HG02763 (cell line): ENCODE data around the gene WDR74.
A peak's percentile ranks its signal among the peaks of the same experiment; 100 is the strongest.
"Not testable (repeated sequence)": the region's sequence is repeated elsewhere in the genome, so short reads cannot be mapped to it uniquely, and the experiment has no call there.

Source experiments
- ATAC-seq: cut with Tn5 transposase; IDR thresholded peaks from one replicate; pipeline ENCODE4 v1.9.1; 2021; ENCODE audit warnings: mild to moderate bottlenecking, moderate library complexity; ENCODE audit not compliant: unreplicated experiment

Gene WDR74

GRCh38 chr11:62842171-62842741 lies 2.9 kb upstream of the WDR74 start:
- ATAC-seq, result no peak

DNA sequence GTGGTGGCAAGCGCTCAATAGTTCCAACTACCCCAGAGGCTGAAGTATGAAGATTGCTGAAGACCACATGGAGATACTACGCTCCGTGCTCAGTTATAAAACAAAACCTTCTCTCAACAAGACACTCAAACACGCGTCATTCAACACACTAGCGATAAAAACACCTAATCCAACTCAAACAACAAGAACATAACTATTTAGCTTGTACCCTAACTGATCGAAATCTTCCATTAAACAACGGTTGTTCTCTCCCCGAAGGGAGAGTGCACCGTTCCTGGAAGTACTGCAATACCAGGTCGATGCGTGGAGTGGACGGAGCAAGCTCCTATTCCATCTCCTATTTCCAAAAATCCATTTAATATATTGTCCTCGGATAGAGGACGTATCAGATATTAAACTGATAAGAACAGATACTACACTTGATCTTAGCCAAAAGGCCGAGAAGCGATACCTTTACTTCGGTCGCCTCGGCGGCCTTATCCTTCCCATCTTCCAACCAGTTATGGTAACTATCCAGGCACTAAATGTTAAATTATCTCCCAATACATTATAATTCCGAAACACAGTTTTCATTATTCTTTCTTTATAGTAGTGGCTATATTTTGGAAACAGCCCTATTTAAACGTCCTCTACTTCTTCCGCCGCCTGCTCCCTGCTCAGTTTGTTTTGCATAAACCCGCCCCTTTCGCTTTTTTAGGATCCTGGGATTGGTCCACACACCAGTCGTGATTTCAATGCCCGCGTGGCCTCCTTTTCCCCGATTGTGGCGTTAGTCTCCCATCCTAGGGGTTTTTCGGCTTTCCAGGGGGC lies 2.2 kb upstream of the WDR74 start:
- ATAC-seq, result peak; percentile 39

- ATAC-seq, result peak; percentile 5
These were observed 1.5 kb upstream of the WDR74 start for GRCh38 chr11:62840721-62841360.

- ATAC-seq, result no peak
These were observed 4.1 kb downstream of the WDR74 start for GRCh38 chr11:62835336-62835735.

DNA sequence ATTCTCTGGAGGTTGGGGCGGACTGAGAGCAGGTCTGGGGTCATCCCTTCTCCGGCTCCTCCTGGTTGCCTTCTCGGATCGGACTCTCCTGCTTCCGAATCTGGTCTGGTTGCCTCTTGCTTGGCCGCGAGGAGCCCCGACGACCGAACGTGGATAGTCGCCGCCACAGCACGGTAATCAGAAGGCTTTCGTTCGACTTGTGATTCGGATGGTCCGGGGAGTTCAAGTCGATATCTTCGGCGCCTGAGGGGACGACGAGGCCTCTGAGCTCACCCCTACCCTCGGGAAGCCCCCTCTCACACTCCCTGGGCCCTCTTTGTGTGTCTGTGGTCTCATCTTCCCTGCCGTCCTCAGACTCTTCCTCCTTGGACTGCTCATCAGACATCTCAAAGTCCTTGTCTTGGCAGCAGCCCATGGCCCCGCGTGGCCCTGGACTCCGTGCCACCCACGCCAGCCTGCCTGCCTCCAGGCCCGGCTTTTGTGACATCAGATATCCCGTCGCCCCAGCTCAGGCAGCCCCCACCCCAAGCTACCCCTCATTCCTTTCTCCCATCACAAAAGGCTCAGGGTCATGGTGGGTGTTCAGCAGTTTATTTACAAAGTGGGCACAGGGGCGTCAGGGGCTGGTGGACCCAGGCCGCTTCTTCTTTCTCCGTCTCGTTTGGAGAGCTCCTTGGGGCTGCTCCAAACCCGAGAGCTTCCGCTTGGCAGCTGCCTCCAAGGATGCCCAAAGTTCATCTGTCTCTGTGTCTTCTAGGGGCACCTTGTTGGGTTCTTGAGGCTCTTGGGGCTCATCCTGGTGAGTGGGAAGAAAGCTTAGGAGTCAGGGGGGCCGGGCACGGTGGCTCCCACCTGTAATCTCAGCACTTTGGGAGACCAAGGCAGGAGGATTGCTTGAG lies 6.8 kb downstream of the WDR74 start, which contains the start of gene TEX54:
Gene TEX54 (minus strand): TSS at position 506 of the 899 bp plus-strand sequence.
- ATAC-seq, result peak; percentile 6

DNA sequence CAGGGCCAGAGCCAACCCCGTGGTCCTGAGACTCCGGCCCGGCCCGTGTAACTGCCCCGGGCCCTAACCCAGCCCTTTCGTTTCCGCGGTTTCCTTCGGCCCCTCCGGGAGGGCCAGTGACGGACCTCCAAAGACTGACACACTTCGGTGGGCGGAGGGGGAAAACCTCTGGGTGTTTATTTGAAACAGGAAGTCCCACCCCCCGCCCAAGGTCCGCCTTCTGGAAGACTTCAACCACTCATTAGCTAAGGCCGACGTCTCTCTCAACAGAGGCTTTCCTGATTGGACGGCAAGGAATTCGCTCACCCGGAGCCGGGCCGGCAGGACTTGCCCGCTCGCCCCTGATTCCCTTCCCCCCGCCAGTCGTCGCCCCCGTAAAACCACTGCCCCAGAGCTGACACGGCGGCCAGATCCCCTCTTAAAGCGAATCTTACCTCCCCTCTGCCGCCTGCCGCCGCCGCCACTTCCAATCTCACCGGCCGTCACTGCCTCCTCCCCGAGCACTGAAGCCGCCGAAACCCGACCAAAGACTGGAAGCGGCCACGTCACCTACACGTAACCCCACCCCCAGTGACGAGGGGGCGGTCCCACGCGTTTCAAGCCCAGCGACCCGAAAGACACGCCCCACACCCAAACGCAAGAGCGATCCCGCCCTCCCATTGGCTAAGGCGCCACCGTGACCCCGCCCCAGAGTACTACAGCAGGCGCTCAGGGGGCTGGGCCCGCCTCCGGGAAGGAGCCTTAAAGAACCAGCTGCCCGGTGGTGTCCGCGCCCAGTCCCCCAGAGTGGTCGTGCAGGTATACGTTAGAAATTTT lies 7.7 kb downstream of the WDR74 start, which contains the start of gene STX5:
Gene STX5 (minus strand): TSS at position 532 of the 816 bp plus-strand sequence. CDS start 808 bp downstream, outside the sequence.
- ATAC-seq, result peak; percentile 88

DNA sequence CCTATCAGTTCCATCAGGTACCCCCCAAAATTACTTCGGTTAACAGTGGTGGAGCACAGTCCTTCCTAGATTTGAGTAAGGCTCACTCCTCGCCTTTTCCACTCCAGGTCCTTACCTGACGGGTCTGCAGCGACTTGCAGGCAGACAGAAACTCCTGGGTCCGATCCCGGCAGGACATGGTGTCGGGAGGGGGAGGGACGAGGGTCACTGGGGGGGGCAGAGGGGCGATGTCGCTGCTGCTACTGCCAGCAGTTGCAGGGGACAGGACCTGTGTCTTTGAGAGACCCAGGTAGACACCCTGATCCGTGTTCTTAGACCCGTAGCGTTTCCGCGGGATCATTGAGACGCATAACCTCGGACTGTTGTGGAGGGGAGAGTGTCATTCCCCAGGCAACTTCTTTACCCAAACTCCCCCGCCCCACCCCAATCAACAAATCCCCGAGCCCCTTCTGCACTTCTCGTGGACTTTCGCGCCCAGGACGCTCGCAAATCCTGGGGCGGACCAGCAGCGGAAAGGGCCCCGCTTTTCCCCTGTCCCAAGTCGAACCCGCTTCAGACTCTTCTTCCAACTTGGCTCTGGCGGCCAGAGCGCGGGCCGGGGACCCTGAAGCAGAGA lies 8.4 kb downstream of the WDR74 start:
- no peak for ATAC-seq

GRCh38 chr11:62828130-62828529 lies 11.3 kb downstream of the WDR74 start:
- not testable (repeated sequence) for ATAC-seq

GRCh38 chr11:62823677-62824076 lies 15.7 kb downstream of the WDR74 start:
- ATAC-seq, result no peak

DNA sequence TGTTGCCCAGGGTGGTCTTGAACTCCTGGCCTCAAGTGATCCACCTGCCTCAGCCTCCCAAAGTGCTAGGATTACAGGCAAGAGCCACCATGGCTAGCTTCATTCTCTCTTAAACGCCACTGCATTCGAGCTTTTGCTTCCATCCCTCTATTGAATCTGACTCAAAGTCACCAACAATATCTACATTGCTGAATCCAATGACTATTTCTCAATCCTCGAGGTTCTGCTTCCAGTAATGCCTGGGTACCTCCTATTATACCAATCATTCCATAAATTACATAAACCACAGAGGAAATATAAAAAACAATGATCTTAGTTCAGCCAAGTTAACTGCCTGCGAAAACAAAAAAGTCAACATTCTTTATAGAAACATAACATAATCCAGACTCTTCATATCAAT lies 22.3 kb downstream of the WDR74 start:
- no peak for ATAC-seq

DNA sequence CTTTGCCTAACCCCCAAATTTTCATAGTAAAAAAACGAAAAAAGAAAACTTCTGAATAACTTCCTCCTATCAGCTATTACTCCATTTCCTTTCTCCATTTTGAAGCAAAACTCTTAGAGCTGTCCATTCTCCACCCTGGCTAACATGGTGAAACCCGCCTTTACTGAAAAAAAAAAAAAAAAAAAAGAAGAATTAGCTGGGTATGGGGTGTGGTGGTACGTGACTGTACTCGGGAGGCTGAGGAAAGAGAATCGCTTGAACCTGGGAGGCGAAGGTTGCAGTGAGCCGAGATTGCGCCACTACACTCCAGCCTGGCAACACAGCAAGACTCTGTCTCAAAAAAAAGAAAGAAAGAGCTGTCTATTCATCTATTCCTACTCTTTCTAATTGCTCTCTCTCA lies 22.8 kb downstream of the WDR74 start:
- no peak for ATAC-seq

DNA sequence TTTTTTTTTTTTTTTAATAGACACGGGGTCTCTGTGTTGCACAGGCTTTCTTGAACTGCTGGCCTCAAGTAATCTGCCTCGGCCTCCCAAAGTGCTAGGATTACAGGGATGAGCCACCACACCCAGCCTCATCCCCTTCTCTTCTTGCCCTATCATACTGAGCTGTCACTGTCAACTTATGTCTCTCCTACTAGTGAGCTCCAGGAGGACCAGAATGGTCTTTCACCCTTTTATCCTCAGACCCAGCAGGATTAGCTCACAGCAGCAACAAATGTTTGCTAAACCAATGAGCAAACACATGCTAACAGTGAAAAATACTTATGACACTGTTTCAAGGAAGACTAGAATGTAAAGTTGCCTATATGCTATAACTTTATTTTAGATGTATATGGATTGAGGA lies 27.7 kb downstream of the WDR74 start:
- ATAC-seq, result no peak

- no peak for ATAC-seq
These were observed 28.6 kb downstream of the WDR74 start for GRCh38 chr11:62810748-62811147.

GRCh38 chr11:62806611-62807121 lies 32.7 kb downstream of the WDR74 start:
- no peak for ATAC-seq

DNA sequence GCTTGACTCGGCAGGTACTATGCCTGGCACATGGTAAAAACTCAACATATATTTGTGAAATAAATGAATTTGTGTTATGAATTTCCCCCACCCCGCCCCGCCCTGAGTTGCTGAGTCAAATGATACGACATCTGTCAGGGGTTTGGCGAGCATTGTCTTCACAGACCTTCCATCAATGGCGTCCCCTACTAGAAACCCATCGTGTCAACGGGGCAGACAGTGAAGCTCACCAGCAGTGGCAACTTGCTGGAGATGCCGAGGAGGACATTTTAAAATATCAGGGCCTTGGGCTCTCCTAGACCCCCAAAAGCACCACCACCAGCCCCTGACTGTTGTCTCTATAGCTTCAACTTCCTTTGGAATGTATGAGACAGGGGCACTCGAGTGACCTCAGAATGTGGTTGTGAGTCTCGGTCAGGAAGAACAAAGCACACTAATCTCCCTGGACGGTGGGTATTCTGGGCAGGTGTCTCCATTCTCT lies 33.4 kb downstream of the WDR74 start:
- no peak for ATAC-seq

GRCh38 chr11:62805076-62805892 lies 34.1 kb downstream of the WDR74 start, which contains the start of gene NXF1:
NXF1 (minus strand) TSS chr11:62805440; CDS start chr11:62805356, 84 bp downstream.
- ATAC-seq, result peak; percentile 82

- ATAC-seq, result no peak
These were observed 34.9 kb downstream of the WDR74 start for GRCh38 chr11:62804310-62805075.
